Left colon (tissue), 2 donors: ENCODE results near the gene ITPKB. TPM values are rescaled to one million over a fixed set of nuclear protein-coding genes. Genes with fewer than 3 reads are reported as not detected.

Source experiments
- ATAC-seq: fragments of 200-7000 bp; cut with Tn5 transposase; one replicate; pipeline ENCODE4 v1.9.1; 2020; ENCODE audit warnings: mild to moderate bottlenecking, moderate library complexity
- DNase-seq, 2 donors: peaks; one replicate each; pipeline ENCODE4 v3.0.0-alpha.2; 2020
- intact Hi-C, 2 donors: fragments of 100-400 bp; cut with DNase I in 1 of 2; cut with micrococcal nuclease in 1 of 2; formaldehyde crosslinking; loops; one replicate each; pipeline versions ENCODE4 v1.11.2 to v1.14.0; 2022; cut with DNase I, micrococcal nuclease
- total RNA-seq, 2 donors: library from RNA; stranded (reverse); fragmentation: NEBNext Ultra II Directional; extraction: Animal tissue kit (Norgen Biotek cat#: 25700); gene quantifications; one replicate each; pipeline ENCODE4 v1.2.1, GENCODE V29; 2021
- donor health status: DM: no; HTN: no; CAD: no.
- donor health status: DM: yes; HTN: yes; CAD: no.

ITPKB gene
- total RNA-seq, 2 donors from 2014 or later: 9.7 to 20.9 TPM

DNA sequence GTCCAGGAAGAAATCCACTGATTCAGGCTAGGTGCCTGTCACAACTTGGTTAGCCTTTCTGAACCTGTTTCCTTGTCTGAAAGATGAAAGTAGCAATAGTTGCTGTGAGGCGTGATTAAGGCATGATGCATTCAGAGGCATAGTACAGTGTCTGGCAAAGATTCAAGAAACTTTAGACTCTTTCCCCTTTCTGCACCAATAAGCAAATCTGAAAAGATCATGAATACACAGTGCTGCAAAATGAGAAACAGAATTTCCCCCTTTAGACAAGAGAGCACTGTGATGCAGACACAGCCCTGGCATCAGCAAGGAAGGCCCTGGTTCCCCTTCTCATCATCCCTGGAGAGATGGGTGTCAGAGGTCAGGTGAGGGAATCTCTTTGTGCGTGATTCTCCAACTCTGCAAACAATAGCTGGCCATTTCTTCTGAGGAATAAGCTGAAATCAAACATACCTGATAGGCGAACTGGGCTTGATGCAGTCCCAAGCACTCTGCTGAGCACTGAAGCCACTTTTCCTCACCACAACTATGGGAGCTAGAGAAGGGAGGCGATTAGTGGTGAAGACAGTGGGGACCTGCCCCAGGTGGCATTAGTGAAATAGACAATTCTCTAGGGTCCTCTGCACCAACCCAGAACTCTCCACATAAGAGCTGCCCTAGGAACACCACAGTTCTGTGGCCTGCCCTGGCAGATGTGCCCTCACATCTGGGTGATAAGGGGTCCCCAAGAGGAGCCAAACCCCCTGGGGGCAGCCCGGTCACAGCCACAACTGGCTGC lies 41.7 kb downstream of the ITPKB start:
- ATAC-seq (peak; percentile 44), DNase-seq (no peak)
- intact Hi-C loops: no loop called here

DNA sequence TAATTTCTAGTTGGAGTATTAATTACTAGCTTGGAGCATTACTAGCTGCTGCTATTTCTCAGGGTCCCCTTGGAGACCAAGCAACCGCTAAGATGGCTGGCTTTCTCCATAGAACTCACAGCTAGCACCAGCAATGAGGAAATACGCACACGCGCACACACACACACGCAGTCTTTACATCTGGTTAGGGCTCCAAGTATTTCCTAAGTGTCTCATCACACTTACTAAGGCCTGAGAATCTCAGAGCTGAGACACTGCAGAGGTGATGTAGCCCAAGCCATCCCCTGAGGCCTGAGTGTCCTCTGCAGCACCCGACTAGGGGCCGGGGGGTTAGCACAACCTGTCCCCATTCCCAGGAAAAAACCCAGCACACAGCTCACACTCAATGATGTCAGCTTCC lies 42.5 kb downstream of the ITPKB start:
- DNase-seq (no peak), ATAC-seq (no peak)
- intact Hi-C loops: no loop called here

DNA sequence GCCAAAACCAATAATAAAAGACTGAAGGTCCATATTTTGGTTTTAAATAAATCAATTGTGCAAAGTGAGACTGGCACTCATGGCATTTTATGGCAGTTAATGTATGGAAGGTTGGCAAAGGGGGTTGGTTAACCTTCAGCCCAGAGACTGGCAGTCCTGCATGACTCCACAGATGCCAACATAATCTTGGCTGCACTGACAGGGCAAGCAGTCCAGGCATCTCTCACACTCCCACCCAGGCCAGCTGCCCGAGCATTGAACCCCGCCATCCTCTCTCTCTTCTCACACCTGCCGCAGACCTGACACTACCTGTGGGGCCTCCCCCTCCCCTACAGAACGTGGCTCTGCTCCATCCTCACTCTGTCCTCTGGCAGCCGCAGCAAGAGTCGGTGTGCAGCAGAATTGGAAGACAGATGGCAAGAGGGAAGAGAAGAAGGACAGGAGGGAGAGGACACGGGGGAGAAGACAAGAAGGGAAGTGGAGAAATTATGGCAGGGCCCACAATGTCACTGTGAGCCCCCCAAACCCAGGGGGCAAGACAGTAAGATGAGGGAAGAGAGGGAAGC lies 43.7 kb downstream of the ITPKB start:
- no peak for DNase-seq
- no peak for ATAC-seq
- intact Hi-C loops: no loop called here

- ATAC-seq (no peak), DNase-seq (no peak)
- intact Hi-C loops: no loop called here
These were observed 46.3 kb downstream of the ITPKB start for GRCh38 chr1:226692823-226693222.

DNA sequence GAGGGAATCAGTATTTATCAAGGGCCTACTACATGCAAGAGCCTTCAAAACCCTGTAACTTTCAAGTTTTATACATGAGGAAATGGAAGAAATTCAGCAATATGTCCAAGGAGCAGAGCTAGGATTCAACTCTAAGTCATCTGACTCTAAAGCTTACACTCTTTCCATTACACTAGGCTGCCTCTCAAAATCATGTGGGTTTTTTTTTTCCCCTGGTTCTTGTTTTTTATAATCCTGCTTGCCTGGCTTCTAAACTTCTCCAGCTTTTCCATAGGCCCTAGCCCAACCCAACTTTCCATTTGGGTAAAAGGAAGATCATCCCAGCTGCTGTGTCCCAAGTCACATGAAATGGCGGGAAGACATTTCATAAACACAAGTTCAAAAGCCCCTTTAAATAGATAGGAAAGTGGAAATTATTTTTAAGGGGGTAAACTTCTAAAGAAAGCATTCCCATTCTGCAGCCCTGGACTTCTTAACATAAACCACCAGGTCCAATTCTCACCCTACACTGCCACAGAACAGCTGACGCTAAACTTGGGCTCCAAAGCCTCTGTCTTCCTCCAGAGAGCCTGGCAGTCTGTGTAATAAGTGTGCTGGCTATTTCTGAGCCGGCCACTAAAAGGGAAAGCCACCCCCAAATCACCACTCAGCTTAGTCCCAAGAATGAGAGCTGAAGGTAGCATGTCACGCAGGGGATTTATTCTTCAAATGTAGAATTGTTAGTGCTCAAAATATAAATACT lies 46.9 kb downstream of the ITPKB start:
- DNase-seq (no peak), ATAC-seq (no peak)
- intact Hi-C loops: no loop called here

- ATAC-seq: no peak
- intact Hi-C loops: no loop called here
- no peak for DNase-seq
These were observed 47.8 kb downstream of the ITPKB start for GRCh38 chr1:226691247-226691646.

- intact Hi-C loops: no loop called here
- no peak for DNase-seq
- no peak for ATAC-seq
These were observed 48.6 kb downstream of the ITPKB start for GRCh38 chr1:226690460-226690982.

GRCh38 chr1:226688808-226689207 lies 50.3 kb downstream of the ITPKB start:
- intact Hi-C loops: no loop called here
- DNase-seq (no peak), ATAC-seq (no peak)

GRCh38 chr1:226688056-226688748 lies 50.9 kb downstream of the ITPKB start:
- ATAC-seq (no peak), DNase-seq (no peak)
- intact Hi-C loops: no loop called here

- ATAC-seq (peak; percentile 45), DNase-seq (no peak)
- intact Hi-C loops: no loop called here
These were observed 51.7 kb downstream of the ITPKB start for GRCh38 chr1:226687426-226687825.

DNA sequence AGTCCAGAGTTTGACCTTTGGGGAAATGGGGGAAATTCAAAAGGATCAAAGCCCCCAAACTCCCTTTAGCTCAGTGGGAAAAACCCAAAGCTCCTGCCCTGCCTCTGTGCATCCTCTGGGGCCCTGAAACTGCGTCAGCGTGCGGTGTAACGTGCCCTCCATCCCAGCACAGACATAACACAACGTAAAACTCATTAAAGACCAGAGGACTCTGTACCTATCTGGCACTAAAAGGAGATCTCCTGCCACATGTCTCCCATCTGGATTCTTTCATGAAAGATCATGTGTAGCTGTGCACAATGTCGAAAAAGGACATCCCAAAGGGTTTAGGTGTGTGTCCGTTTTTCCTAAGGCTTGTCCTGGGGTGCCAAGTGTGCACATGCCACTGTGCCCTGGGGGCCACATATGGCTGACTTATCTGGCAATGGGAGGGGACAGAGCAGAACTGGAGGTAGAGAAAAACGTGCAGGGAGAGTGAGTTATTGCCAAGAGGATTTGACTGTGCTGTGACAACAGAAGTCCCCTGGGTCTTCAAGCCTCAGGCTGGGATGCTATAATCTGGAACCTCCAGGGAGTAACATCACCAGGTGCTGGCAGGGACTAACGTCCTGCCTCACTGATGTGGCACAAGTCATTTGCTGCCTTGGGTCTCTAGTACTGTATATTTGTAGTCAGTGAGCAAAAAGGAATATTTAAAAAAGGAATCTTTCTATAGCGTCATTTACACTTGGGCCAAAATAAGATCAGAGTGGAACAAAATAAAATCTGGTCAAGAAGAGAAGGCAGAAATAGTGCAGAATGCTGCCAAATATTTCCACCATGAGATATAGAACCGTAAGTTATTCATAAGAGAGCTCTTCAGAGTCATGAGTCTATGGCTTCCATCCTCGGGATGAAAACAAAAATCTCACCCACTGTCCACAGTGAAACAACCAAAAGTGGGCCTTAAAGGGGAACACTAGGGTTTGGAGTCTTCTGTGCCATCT lies 52.3 kb downstream of the ITPKB start:
- intact Hi-C loops: no loop called here
- ATAC-seq (no peak), DNase-seq (no peak)

DNA sequence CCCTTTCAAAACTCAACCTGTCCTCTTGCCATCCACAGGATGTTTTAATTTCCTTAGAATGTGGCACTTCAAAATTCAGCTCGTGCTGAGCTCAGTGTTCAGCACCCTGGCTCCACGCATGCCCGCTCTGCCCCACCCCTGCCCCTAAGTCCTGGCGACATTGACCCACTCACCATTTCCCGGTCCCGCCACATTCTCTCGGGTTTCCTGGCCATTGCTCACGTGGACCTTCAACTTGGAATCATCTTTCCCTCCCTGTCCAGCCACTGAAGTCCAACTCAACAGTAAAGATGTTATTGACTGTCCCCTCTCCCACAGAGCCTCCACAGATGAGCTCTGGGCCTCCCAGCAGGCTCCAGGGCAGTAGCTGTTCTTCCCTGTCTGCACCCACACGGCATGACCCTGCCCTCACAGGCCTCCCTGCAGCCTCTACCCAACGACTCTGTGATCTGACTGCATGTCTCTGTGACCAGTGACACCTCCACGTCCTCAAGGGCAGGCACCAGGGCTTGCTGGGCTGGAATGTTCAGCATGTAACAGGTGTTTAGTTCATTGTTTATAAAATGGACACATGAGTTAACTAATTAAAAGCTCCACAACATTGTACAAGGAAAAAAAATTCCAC lies 53.8 kb downstream of the ITPKB start:
- intact Hi-C loops: no loop called here
- DNase-seq: no peak
- no peak for ATAC-seq

GRCh38 chr1:226684026-226684425 lies 55.1 kb downstream of the ITPKB start:
- intact Hi-C loops: no loop called here
- no peak for ATAC-seq
- no peak for DNase-seq

GRCh38 chr1:226682871-226683814 lies 55.9 kb downstream of the ITPKB start:
- intact Hi-C loops: no loop called here
- DNase-seq (no peak), ATAC-seq (no peak)

- ATAC-seq: no peak
- no peak for DNase-seq
- intact Hi-C loops: no loop called here
These were observed 57.2 kb downstream of the ITPKB start for GRCh38 chr1:226681652-226682493.

- ATAC-seq (no peak), DNase-seq (no peak)
- intact Hi-C loops: no loop called here
These were observed 58.4 kb downstream of the ITPKB start for GRCh38 chr1:226680653-226681052.
